Right lobe of liver (tissue), 6 donors: Measurements from ENCODE around the gene EIF2S1. TPM values are rescaled to one million over a fixed set of nuclear protein-coding genes. Genes with fewer than 3 reads are reported as not detected.
A peak's percentile ranks its signal among the peaks of the same experiment; 100 is the strongest.
"Not testable (repeated sequence)": the region's sequence is repeated elsewhere in the genome, so short reads cannot be mapped to it uniquely, and the experiment has no call there.

Source experiments
- ATAC-seq, 4 donors: fragments of 200-7000 bp; cut with Tn5 transposase; one replicate each; pipeline ENCODE4 v1.9.1; 2020; ENCODE audit warnings: mild to moderate bottlenecking in 4 of 4, moderate library complexity in 4 of 4
- DNase-seq, 3 donors: peaks; one replicate each; pipeline ENCODE4 v3.0.0-alpha.2; 2020
- H3K27ac ChIP-seq, 3 donors: fragments of 200-600 bp; one replicate each; pipeline ENCODE4 v1.8.0; 2022
- H3K27me3 ChIP-seq, 2 donors: fragments of 200-600 bp; one replicate each; pipeline ENCODE4 v1.8.0; 2022
- H3K36me3 ChIP-seq, 4 donors: fragments of 200-600 bp; sonication (generic) in 1 of 4; one replicate each; pipeline versions ENCODE4 v1.5.1 to v1.8.0; 2017 to 2022; ENCODE audit warnings: control low read depth in 1 of 4
- H3K4me1 ChIP-seq, 4 donors: fragments of 200-600 bp; sonication (generic) in 1 of 4; one replicate each; pipeline versions ENCODE4 v1.5.1 to v1.8.0; 2017 to 2022; ENCODE audit warnings: control low read depth in 1 of 4
- H3K4me3 ChIP-seq, 3 donors: fragments of 200-600 bp; one replicate each; pipeline ENCODE4 v1.8.0; 2022
- H3K9me3 ChIP-seq, 4 donors: fragments of 200-600 bp; sonication (generic) in 1 of 4; one replicate each; pipeline versions ENCODE4 v1.5.1 to v1.8.0; 2017 to 2022; ENCODE audit warnings: control low read depth in 1 of 4
- CTCF ChIP-seq, 4 donors: fragments of 200-600 bp in 3 of 4; fragments of 450-650 bp in 1 of 4; IDR thresholded peaks; one replicate each; pipeline versions ENCODE4 v1.5.1 to v1.8.0; 2016 to 2022; ENCODE audit warnings: antibody characterized with exemption in 4 of 4, mild to moderate bottlenecking in 2 of 4
- POLR2A ChIP-seq: fragments of 450-650 bp; IDR thresholded peaks from one replicate; pipeline ENCODE4 v1.6.1; 2017; ENCODE audit warnings: antibody characterized with exemption, mild to moderate bottlenecking
- WGBS: methylation state at CpG from one replicate; pipeline ENCODE4 v1.1.6; 2018; ENCODE audit warnings: low coverage, low lambda C conversion rate; ENCODE audit not compliant: insufficient coverage; ENCODE audit errors: missing lambda C conversion rate; 5-methylcytosine and 5-hydroxymethylcytosine counted together
- intact Hi-C, 2 donors: fragments of 100-400 bp; cut with DNase I; formaldehyde crosslinking; loops; one replicate each; pipeline versions ENCODE4 v1.11.2 to v1.14.1; 2022
- total RNA-seq, 6 experiments: library from RNA; depleted of rRNA in 2 of 6; stranded (reverse); fragments of >200 nt in 2 of 6; fragmentation: NEBNext Ultra II Directional in 3 of 6; extraction: Animal tissue kit (Norgen Biotek cat#: 25700) in 3 of 6; gene quantifications; one replicate each; pipeline versions ENCODE4 v1.1.0 to v1.2.4, GENCODE V29; 2016 to 2023
- donor health status: DM: no; HTN: yes; CAD: no.
- donor health status: DM: no; HTN: no; CAD: no.
- donor health status: DM: no; HTN: no; CAD: no.
- donor health status: DM: no; HTN: yes; CAD: no.
- donor health status: DM: no; HTN: yes; CAD: no.

EIF2S1 gene
- total RNA-seq, 6 experiments from 2014 or later = 32.8 to 57.8 (median 50.4) TPM

- no peak overlapping the region for H3K4me3 ChIP-seq
- H3K4me1 ChIP-seq = no peaks in the 10 kb centered on the region
- TF ChIP-seq POLR2A (no peak), CTCF (IDR thresholded peaks at IDR 0.05) (no peak)
- peak overlapping the region in 1 of 3 donors; percentile 20 for H3K27ac ChIP-seq
- no peaks in the 10 kb centered on the region for H3K27me3 ChIP-seq
- no peaks in the 10 kb centered on the region for H3K9me3 ChIP-seq
- no peaks in the 10 kb centered on the region for H3K36me3 ChIP-seq
- WGBS = 59% methylated on average over 5 of the region's 9 CpGs
- ATAC-seq (peak; percentile 65 to 72 (median 66)), DNase-seq (peak; percentile 50 to 67 (median 52))
- intact Hi-C loops = no loop called here
These were observed 50.2 kb downstream of the EIF2S1 start for GRCh38 chr14:67410313-67410712.

GRCh38 chr14:67411370-67411769 lies 51.2 kb downstream of the EIF2S1 start:
- Histone ChIP-seq H3K36me3 (no peaks in the 10 kb centered on the region), H3K27ac (peak overlapping the region in 1 of 3 donors; percentile 58), H3K4me1 (peaks cover 0 to 8% (median 0%) of the 10 kb centered on the region in 4 donors), H3K27me3 (no peaks in the 10 kb centered on the region), H3K9me3 (no peaks in the 10 kb centered on the region), H3K4me3 (peak overlapping the region; percentile 35 to 60 (median 59))
- intact Hi-C loops = no loop called here
- ATAC-seq (peak in 3 of 4 donors; percentile 3 to 13 (median 5)), DNase-seq (no peak)
- WGBS = 45% methylated on average over 3 of the region's 8 CpGs
- TF ChIP-seq CTCF (IDR thresholded peaks at IDR 0.05) (no peak), POLR2A (no peak)

GRCh38 chr14:67411820-67412421 lies 51.8 kb downstream of the EIF2S1 start, which contains the start of gene PLEK2:
TSS of gene PLEK2 (minus strand) at chr14:67412165. CDS start at chr14:67412059, 106 bp downstream.
- Histone ChIP-seq H3K4me3 (peak within 1 kb of the TSS; percentile 35 to 60 (median 59)), H3K4me1 (peaks cover 0 to 12% (median 0%) of the 10 kb centered on the region in 4 donors), H3K27ac (peak within 1 kb of the TSS in 1 of 3 donors; percentile 58), H3K9me3 (no peaks in the 10 kb centered on the region), H3K36me3 (no peaks in the 10 kb centered on the region), H3K27me3 (no peaks in the 10 kb centered on the region)
- 4% methylated on average over 12 of the region's 63 CpGs for WGBS
- DNase-seq (peak; percentile 69 to 78 (median 71)), ATAC-seq (peak; percentile 55 to 69 (median 61))
- intact Hi-C loops = no loop called here
- TF ChIP-seq POLR2A (peak; percentile 28), CTCF (IDR thresholded peaks at IDR 0.05) (no peak)

- Histone ChIP-seq H3K27me3 (no peaks in the 10 kb centered on the region), H3K4me3 (no peak overlapping the region), H3K36me3 (no peaks in the 10 kb centered on the region), H3K4me1 (peaks cover 0 to 12% (median 0%) of the 10 kb centered on the region in 4 donors), H3K27ac (no peak overlapping the region), H3K9me3 (no peaks in the 10 kb centered on the region)
- DNase-seq (no peak), ATAC-seq (peak in 1 of 4 donors; percentile 15)
- WGBS = 58% methylated on average over 3 of the region's 3 CpGs
- intact Hi-C loops = no loop called here
- TF ChIP-seq CTCF (IDR thresholded peaks at IDR 0.05) (no peak), POLR2A (no peak)
These were observed 54.0 kb downstream of the EIF2S1 start for GRCh38 chr14:67413806-67414769.

- H3K27me3 ChIP-seq, ATAC-seq, intact Hi-C loops: not testable (repeated sequence)
These were observed 55.5 kb downstream of the EIF2S1 start for GRCh38 chr14:67415610-67416009.

More at GRCh38 chr14:67415610-67416009, 55.5 kb downstream of the EIF2S1 start:
- not testable (repeated sequence) for DNase-seq, H3K4me3 ChIP-seq, H3K9me3 ChIP-seq, H3K36me3 ChIP-seq
- WGBS = 89% methylated on average over 5 of the region's 5 CpGs
- Histone ChIP-seq H3K27ac (peak overlapping the region in 1 of 3 donors; percentile 66), H3K4me1 (peaks cover 0 to 12% (median 0%) of the 10 kb centered on the region in 4 donors)
